IPS DF 4.7 (cell line): ENCODE measurements around the gene PERP.
"Not testable (repeated sequence)": the region's sequence is repeated elsewhere in the genome, so short reads cannot be mapped to it uniquely, and the experiment has no call there.

ENCODE experiments used
- DNase-seq: peaks from one replicate; pipeline ENCODE4 v3.0.0-alpha.2; 2013; ENCODE audit warnings: low spot score; ENCODE audit errors: extremely low read depth

The PERP gene

DNA sequence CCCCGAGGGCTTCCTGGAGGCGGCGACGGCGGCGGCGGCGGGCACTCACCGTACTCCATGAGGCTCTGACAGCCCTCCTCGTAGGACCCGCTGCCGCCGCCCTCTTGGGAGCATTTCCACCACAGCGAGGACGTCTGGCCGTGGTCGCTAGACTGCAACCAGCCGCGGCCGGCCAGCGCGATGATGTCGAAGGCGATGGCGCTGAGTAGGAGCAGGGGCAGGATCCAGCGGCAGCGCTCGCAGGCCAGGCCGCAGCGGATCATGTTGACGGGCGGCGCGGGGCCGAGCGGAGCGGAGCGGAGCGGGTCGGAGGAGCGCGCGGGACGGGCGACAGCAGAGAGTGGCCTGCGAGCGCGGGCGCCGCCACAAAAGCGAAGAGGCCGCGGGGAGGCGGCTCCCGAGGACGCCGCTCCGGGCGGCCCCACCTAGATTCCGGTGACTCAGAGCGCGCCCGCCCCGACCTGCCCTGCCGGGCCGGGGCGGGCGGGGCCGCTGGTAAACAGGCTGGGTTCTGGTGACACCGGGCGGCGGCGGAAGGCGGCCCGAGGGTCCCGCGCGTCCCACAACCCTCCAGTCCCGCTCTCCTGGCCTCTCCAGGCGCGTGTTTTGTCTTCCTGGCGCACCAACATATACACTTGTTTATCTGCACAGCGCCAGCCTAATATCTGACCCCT, at the start of gene PERP:
TSS of gene PERP (minus strand) at position 342 of the 674 bp plus-strand sequence. CDS start at position 263, 79 bp downstream.
- DNase-seq: no peak

DNA sequence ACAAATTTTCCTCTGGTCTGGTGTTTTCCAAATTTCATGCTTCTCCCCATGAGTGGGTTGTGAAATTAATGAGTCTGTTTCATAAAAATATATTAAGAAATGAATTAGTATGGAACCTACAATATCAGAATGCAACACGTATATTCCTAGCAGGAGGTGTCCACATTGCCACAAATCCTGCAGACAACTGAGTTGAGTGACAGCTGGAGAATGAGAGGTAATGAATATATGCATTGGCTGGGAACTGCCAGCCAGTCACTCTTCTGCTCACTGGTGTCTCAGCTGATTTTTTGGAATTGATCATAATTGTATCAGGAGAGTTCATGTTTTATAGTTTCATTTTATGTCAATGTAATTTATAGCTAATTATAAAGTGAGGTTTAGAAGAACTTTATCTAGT, 48.2 kb upstream of the PERP start:
- no peak for DNase-seq

DNA sequence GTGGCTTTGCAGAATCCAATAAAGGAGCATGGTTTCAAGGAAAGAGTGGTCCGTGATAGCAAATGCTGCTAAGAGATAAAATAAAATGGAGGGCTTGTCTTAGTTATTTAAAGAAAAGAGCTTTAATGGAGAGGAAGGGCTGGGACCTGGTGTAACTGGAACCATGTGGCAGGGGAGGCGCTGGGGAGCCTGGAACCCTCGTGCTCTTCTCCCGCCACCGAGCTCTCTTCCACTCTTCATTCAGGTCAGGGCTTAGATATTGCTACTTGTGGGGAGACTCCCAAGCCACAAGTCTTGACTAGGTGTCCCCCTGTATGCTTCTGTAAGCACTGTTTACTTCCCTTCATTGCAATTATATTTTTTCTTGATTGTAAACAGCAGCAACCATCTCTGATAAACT, 39.3 kb upstream of the PERP start:
- no peak for DNase-seq

DNA sequence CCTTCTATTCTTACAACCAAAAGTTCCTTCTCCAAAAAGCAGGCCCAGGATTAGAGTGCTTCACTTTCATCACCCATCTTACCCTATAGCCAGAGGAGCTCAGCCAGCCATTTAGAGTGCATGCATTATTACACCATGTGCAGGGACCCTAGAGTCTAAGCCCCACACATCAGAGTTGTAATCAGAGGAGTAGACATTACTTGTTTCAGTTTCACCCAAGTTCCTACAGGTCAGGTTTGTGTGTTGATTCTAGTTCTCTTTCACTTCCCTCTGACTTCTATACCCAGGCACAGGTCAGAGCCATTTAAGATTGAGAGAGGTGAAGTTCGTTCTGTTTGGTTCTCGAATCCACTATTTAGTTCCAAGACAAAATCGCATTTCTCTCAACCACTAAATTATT, 38.2 kb upstream of the PERP start:
- no peak for DNase-seq

DNA sequence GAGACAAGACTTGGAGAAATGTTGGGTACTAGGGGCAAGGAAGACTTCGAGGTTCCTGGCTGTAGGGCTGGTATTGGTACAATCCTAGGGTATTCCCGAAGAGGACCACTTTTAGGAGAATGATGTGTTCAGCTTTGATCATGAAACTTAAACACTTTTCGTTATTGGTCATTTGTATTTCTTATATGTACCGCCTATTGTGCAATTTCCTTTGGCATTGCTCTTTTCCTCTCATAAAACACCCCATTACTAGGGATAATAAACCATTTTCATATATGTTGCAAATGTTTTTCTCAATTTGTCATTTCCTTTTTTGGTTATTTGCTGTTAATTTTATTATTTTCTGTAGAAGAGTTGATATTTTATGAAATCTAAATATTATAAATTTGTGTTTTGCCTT, 35.6 kb upstream of the PERP start:
- no peak for DNase-seq

DNA sequence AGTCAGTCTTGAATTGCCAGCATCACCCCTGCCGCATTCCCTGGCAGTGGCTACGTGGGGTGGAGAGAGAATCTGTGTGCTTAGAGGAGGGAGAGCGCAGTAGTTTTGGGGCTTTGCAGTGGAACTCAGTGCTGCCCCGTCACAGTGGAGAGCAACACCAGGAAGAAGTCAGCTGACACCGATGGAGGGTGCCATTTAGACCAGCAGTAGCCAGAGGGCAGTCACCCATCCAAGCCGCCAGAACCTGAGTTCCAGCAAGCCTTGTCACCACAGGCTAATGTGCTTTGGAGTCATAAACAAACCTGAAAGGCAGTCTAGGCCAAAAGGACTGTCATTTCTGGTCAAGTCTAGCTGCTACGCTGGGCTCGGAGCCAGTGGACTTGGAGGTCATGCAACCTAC, 22.0 kb upstream of the PERP start:
- DNase-seq: no peak

DNA sequence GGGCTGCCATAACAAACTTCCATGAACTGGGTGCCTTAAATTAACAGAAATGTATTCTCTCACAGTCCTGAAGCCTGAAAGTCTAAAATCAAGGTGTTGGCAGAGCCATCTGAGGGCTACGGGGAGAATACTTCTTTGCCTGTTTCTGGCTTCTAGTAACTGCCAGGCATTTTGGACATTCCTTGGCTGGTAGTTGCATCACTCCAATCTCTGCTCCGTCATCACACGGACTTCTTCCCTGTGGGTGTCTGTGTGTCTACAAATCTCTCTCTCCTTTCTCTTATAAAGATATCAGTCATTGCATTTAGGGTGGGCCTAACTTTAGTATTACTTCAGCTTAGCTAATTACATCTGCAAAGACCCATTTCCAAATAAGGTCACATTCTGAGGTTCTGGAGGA, 20.9 kb upstream of the PERP start:
- no peak for DNase-seq

DNA sequence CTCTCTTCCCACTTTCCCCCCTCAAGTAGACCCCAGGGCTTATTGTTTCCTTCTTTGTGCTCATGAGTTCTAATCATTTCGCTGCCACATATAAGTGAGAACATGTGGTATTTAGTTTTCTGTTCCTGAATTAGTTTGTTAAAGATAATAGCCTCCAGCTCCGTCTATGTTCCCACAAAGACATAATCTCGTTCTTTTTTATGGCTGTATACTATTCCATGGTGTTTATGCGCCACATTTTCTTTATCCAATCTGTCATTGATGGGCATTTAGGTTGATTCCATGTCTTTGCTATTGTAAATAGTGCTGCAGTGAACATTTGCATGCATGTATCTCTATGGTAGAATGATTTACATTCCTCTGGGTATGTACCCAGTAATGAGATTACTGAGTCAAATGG, 16.9 kb upstream of the PERP start:
- no peak for DNase-seq

DNA sequence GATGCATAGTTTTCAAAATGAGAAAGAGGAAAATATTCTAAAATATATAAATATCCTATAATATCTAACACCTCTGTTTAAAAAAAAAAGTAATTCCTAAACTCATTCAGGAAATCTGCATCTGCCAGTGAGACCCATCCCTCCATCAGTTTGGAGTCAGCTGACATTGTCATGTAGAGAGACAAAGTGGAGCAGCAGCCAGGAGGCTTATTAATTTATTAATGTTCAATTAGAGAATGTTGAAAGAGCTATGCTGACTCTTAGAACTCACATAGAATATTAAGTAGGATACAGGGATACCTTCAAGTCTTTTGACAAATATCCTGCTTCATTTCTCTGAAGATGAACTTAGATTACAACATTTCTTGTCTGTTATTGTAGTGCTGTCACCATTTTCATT, 12.8 kb upstream of the PERP start:
- no peak for DNase-seq

DNA sequence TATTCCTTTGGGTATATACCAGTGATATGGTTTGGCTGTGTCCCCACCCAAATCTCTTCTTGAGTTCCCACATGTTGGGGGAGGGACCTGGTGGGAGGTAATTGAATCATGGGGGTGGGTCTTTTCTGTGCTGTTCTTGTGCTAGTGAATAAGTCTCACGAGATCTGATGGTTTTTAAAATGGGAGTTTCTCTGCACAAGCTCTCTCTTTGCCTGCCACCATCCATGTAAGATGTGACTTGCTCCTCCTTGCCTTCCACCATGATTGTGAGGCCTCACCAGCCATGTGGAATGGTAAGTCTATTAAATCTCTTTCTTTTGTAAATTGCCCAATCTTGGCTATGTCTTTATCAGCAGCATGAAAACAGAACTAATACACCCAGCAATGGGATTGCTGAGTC, 12.0 kb upstream of the PERP start:
- DNase-seq: not testable (repeated sequence)

DNA sequence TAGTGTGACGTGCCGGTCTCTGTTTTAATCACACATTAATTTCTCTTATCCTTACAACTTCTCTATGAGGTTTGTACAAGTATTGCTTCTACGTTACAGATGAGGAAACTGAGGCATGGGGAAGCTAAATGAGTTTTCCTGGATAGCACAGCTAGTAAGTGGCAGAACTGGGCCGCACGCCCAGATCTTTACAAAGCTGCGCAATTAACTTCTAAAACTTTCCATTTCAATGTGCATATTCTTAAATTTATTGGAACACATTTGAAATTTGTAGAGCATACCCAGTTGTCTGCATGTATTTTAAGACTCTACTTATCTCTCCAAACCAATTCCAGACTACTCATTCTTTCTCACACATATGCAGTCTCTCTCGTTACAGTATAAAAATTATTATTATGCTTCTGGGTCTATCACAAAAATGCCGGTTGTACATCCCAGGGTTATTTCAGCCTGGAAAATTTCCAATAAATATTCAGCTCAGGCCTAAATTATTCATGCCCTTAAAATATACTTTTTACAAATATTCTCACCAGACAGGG, 10.2 kb upstream of the PERP start:
- DNase-seq: no peak

DNA sequence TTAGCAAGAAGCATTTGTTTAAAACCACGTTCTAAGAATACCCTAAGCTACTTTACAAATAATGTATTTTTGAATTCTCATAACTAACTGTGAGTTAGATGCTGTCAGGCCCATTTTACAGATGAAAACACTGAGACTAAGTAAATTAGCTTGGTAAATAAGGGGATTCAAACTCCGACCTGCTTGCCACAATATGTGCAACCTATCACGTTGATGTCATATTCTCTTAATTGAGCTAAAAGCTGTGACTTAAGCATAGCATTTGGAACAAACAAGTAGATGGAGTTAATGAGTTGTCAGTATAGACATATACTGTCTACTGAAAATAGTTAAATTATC, 9.4 kb upstream of the PERP start:
- no peak for DNase-seq

DNA sequence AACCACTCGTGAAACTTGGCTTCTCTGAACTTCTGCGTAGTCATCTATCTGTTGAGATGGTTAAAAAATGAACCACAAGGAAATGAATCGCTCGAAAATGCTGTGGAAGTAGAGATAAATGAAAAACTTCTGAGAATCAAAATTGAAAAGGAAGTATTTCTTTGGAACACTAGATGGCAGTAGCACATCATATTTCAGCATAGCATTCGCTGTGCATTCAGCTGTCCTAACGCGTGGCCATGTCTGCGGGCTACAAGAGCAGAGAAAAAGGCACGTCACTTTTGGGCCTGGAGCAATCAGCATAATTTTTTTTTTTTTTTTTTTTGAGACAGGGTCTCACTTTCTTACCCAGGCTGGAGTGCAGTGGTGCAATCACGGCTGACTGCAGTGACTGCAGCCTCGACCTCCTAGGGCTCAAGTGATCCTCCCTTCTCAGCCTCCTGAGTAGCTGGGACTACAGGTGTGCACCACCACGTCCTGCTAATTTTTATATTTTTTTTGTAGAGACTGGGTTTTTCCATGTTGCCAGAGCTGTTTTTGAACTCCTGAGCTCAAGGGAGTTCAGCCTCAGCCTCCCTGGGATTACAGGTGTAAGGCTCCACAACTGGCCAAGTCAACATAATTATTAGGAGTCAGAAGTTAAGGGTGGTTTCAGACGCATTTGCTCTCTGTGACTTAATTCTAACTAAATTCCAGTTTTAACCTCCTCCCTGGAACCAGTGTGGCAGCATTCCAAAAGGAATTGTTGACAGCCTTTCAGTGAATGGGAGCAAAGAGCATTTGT, 8.8 kb upstream of the PERP start:
- no peak for DNase-seq

DNA sequence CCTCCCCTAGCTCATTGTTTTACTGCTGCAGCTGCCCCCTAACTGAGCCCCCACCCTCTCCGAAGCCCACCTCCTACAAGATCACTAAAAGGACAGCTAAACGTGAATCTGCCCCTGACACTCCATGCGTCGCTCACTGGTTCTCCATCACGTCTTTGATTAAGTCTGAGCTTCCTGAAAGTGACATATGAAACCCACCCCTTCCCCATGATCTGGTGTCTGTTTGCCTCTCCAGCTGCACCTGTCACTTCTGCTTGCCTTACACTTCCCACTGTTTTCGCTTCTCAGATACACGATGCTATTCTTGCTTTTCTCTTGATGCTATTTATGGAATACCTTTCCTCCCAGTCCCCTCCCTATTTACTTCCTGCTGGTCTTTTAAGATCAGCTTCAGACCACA, 8.0 kb upstream of the PERP start:
- DNase-seq: no peak

DNA sequence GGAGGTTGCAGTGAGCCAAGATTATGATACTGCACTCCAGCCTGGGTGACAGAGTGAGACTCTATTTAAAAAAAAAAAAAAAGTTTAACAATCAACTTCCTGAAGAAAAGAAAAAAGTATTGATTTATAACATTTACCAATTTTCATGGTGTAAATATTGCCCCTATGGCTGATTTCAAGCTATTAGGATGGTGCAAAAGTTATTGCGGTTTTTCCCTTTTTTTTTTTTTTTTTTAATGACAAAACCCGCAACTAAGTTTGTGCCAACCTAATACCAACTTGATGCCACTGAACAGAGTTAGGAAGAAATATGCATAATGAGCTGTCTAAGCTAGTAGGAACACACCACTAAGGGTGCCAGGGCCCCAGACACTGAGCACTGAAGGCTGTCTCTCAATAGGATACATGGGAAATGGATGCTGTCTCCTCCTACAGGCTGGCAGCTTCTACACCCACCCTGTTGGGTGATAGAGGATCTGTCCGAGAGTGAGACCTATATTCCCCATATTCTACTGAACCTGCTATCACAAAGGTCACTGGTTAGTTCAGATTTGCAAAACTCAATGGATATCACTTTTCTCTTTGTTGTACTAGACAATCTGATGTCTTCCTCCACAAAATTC, 6.5 kb upstream of the PERP start:
- DNase-seq: no peak

DNA sequence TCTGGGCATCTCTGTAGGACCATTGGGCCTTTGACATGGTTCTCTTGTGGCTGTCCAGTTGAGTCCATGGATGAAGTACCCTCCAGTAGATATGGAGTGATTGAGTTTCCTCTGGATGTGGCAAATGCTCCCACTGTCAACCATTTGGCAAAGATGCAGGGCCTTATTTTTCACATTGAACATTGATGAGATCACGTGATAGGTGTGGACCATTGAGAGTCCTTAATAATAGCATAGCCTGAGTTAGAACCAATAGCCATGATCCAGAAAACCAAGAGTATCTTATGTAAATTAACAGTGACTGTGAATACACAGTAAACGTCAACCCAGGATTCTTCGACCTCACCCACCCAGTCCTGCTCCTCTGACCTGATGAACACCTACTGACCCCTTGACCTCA, 3.0 kb upstream of the PERP start:
- DNase-seq: no peak

DNA sequence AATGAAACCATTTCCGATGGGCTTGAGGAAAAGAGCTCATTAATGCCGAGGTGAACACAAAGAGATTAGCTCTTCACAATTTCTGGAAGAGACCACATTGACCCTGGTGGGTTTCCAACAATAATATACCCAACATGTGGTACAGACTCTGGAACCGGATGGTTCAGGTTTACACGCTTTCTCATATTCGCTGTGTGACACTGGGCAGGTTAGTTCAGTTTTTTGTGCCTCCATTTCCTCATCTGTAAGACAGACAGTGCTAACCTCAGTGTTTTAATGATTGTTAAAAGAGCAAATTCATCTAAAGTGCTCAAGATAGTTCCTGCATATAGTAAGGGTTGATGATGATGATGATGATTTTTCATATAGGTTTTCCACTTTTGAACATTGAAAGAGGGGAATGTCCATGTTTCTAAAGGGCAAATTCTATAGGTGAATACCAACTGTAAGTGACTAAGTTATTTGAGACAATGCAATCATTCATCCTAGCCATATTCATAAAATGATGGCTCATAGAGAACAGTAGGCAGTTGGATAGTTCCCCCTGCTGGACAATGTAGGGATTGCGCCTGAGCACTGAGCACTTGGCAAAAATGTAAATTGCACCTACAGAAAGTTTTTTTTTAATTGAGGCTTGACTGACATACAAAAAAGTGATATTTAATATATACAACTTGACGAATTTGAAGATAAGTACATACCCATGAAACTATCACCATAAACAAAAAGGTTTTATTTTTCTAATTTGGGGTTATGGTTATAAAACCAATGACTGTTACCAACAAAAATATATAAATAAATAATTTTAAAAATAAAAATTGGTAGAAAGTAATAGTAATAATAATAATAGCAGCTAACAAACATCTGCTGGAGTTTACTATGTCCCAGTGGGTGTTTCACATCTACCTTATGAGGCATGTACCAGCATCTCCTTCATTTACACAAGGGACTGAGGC, 2.1 kb upstream of the PERP start:
- no peak for DNase-seq

DNA sequence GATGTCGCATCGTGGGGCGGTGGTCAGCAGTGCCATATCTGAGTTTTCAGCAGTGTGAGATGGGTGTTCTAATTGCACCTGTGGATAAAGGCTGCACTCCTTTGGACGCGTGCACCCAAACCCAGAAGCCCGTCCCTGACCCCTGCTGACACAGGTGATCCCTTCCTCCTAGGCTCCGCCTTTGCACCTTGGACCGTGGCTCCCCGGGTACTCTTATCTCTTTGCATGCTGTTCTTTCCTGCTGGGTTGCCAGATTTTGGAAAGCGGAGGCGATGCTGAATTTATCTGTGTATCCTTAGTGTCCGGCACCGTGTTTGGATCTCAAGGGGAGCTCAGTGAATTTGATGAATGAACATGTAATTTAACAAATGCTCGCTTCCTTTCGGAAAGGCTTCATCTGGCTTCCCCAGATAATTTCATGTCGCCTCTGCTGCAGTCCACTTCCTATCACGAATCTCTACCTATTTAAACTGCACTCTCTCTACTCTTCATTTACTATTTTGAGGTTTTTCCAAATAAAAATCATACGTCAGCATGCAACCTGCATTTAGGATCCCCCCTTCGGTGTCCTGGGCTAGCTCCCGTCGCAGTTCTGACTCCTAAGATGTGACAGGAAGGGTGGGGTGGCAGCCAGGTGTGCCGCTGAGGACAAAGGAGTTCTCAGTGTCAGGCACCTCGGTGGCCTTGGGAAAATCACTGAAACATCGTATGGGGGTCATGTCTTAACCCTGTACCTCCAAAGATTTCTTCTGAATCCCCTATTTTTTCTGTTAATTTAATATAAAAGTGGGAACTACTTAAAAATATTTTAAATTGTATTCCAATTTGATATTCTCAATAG, 753 bp upstream of the PERP start:
- no peak for DNase-seq

DNA sequence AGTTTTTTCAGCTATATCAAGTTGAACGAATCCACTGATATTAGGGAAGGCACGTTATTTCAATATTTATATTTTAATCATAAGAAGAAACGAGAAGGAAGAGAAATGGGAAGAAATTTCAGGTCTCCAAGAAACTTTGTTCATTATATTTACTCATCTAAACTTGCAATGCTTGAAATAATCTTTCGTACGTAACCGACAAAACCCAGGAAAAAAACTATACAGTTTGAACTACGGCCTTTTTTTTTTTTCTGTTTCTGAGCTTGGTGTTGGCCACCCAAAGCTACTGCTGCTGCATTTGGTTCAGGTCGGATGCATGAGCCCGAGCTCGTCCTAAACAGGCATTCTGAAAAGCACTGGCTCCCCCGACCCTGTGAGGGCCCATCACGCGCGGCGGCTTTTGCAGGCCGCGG, 548 bp downstream of the PERP start:
- no peak for DNase-seq

DNA sequence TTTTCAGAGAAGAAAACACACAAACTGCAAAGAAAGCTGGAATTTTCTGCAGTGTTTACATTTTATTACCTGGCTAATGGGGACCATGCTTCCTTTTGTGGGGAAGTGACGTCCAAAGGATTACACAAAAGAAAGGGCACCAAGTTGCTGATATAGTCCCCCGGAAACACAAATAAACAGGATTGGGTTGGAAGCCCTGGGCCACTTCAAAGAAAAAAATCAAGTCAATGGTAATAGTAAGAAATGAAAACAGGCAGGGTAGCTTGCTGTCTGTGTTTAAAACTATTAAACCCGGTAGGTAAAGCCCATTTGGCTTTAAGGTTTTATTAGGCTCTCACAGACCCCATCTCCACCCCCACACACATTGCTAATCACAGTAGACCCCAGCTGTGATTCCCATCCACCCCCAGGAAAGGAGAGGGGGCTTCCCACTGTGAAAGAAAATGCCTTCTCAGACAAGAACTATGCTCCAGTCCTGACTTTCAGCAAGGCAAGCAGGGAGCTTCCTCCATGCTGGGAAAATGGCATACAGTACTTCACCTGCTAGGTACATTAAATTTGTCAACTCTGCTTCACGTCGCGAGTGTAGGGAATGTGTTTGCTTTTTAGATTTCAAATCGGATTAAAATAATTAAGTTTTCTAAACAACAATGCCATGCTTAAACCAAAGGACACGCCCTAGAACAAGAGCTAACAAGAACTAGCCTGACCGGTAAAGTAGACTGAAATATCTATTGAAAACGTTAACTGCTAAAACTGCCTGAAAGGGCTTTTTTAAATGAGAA, 1.1 kb downstream of the PERP start:
- DNase-seq: no peak
